Trophoblast cell (in vitro differentiated cells and primary cell): ENCODE data around the gene WNT3A.

Source experiments
- DNase-seq, 2 donors: peaks; one replicate each; pipeline ENCODE4 v3.0.0-alpha.2; 2016
- H2AFZ ChIP-seq: 2 replicates; pipeline ENCODE4 v1.6.1; 2013; ENCODE audit warnings: low read length, moderate library complexity, mild to moderate bottlenecking; ENCODE audit not compliant: insufficient read depth, poor library complexity
- H2AK5ac ChIP-seq: 2 replicates; pipeline ENCODE4 v1.6.1; 2013; ENCODE audit warnings: mild to moderate bottlenecking, low read length
- H2BK120ac ChIP-seq: 2 replicates; pipeline ENCODE4 v1.6.1; 2013; ENCODE audit warnings: low read length, mild to moderate bottlenecking, moderate library complexity; ENCODE audit not compliant: insufficient read depth, poor library complexity
- H2BK12ac ChIP-seq: 2 replicates; pipeline ENCODE4 v1.6.1; 2013; ENCODE audit warnings: mild to moderate bottlenecking, low read length, moderate library complexity
- H2BK5ac ChIP-seq: 2 replicates; pipeline ENCODE4 v1.6.1; 2013; ENCODE audit warnings: low read length, low read depth, moderate library complexity, mild to moderate bottlenecking; ENCODE audit not compliant: poor library complexity
- H3K14ac ChIP-seq: 2 replicates; pipeline ENCODE4 v1.6.1; 2013; ENCODE audit warnings: mild to moderate bottlenecking, low read length
- H3K18ac ChIP-seq: 2 replicates; pipeline ENCODE4 v1.6.1; 2013; ENCODE audit warnings: mild to moderate bottlenecking, low read length
- H3K23ac ChIP-seq: 2 replicates; pipeline ENCODE4 v1.6.1; 2013; ENCODE audit warnings: low read length
- H3K27ac ChIP-seq: 2 replicates; pipeline ENCODE4 v1.5.1; 2013; ENCODE audit warnings: low read depth, mild to moderate bottlenecking, inconsistent platforms, low read length, moderate library complexity
- H3K27me3 ChIP-seq: 2 replicates; pipeline ENCODE4 v1.6.1; 2013; ENCODE audit warnings: inconsistent platforms, mild to moderate bottlenecking, low read length, moderate library complexity; ENCODE audit not compliant: insufficient read depth
- H3K36me3 ChIP-seq, 2 experiments: 1 replicate in 1 of 2; 2 replicates in 1 of 2; pipeline ENCODE4 v1.6.1; 2013; ENCODE audit warnings: low read length in 2 of 2, mild to moderate bottlenecking in 2 of 2, moderate library complexity in 1 of 2; ENCODE audit not compliant: insufficient read depth in 2 of 2, control insufficient read depth in 1 of 2
- H3K4ac ChIP-seq: 2 replicates; pipeline ENCODE4 v1.6.1; 2013; ENCODE audit warnings: low read depth, mild to moderate bottlenecking, low read length, moderate library complexity
- H3K4me1 ChIP-seq, 2 experiments: 1 replicate in 1 of 2; 2 replicates in 1 of 2; pipeline ENCODE4 v1.6.1; 2013; ENCODE audit warnings: low read length in 2 of 2, mild to moderate bottlenecking in 2 of 2, moderate library complexity in 1 of 2; ENCODE audit not compliant: insufficient read depth in 2 of 2, control insufficient read depth in 1 of 2
- H3K4me2 ChIP-seq: 2 replicates; pipeline ENCODE4 v1.6.1; 2013; ENCODE audit warnings: inconsistent platforms, mild to moderate bottlenecking, low read length, moderate library complexity
- H3K4me3 ChIP-seq: 2 replicates; pipeline ENCODE4 v1.5.1; 2013; ENCODE audit warnings: mild to moderate bottlenecking, low read depth, low read length, inconsistent platforms
- H3K79me1 ChIP-seq: one replicate; pipeline ENCODE4 v1.6.1; 2013; ENCODE audit warnings: low read length
- H3K79me2 ChIP-seq: 2 replicates; pipeline ENCODE4 v1.6.1; 2013; ENCODE audit warnings: low read length, mild to moderate bottlenecking; ENCODE audit not compliant: control insufficient read depth, insufficient read depth, poor library complexity
- H3K9ac ChIP-seq: 2 replicates; pipeline ENCODE4 v1.6.1; 2013; ENCODE audit warnings: mild to moderate bottlenecking, low read length
- H3K9me3 ChIP-seq: 2 replicates; pipeline ENCODE4 v1.6.1; 2013; ENCODE audit warnings: low read depth, mild to moderate bottlenecking, control low read depth, inconsistent platforms, low read length; ENCODE audit not compliant: insufficient read depth
- H4K12ac ChIP-seq: 2 replicates; pipeline ENCODE4 v1.6.1; 2013; ENCODE audit warnings: low read depth, mild to moderate bottlenecking, low read length, moderate library complexity
- H4K8ac ChIP-seq: 2 replicates; pipeline ENCODE4 v1.6.1; 2013; ENCODE audit warnings: low read depth, mild to moderate bottlenecking, low read length, moderate library complexity
- H4K91ac ChIP-seq: one replicate; pipeline ENCODE4 v1.6.1; 2013; ENCODE audit warnings: low read depth, mild to moderate bottlenecking, low read length, moderate library complexity
- WGBS: extraction: QIAGEN DNeasy Blood & Tissue Kit; methylation state at CpG from one replicate; pipeline ENCODE4 v1.1.7; 2013; ENCODE audit warnings: missing lambda C conversion rate; ENCODE audit not compliant: insufficient read length, insufficient coverage; ENCODE audit errors: extremely low coverage; 5-methylcytosine and 5-hydroxymethylcytosine counted together

The WNT3A gene

DNA sequence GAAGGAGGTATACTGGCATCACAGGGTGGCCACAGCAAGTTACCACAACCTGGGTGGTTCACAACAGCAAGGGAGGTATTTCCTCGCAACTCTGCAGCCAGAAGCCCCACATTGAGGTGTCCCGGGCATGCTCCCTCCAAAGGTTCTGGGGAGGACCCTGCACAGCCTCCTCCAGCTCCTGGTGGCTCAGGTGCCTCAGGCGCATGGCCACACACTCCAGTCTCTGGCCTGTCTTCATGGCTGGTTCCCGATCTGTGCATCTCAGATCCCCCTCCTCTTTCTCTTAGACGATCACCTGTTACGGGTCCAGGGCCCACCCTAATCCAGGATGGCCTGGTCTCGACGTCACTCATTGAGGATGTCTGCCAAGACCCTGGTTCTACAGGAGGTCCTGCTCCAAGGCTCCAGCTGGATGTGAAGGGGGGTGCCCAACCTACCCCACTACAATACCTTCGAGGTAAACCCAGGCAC is 69.0 kb downstream of the WNT3A start:
- Histone ChIP-seq H3K4me3 (no peak overlapping the region), H3K4me2 (no peak overlapping the region), H3K9me3 (peaks cover 4% of the 10 kb centered on the region), H3K27me3 (peaks cover 3% of the 10 kb centered on the region), H3K79me2 (no peaks in the 10 kb centered on the region), H3K4ac (no peak overlapping the region), H4K91ac (no peak overlapping the region), H3K9ac (no peak overlapping the region), H4K12ac (no peak overlapping the region), H2AK5ac (no peak overlapping the region), H4K8ac (no peak overlapping the region), H3K27ac (no peak overlapping the region), H3K23ac (no peak overlapping the region), H2BK12ac (no peak overlapping the region), H2BK120ac (no peak overlapping the region), H3K14ac (no peak overlapping the region), H3K4me1 (no peaks in the 10 kb centered on the region), H3K79me1 (no peaks in the 10 kb centered on the region), H3K36me3 (no peaks in the 10 kb centered on the region), H2AFZ (no peak overlapping the region), H2BK5ac (no peak overlapping the region), H3K18ac (no peak overlapping the region)
- no CpG with 5 or more reads among the region's 9 CpGs for WGBS
- no peak for DNase-seq

DNA sequence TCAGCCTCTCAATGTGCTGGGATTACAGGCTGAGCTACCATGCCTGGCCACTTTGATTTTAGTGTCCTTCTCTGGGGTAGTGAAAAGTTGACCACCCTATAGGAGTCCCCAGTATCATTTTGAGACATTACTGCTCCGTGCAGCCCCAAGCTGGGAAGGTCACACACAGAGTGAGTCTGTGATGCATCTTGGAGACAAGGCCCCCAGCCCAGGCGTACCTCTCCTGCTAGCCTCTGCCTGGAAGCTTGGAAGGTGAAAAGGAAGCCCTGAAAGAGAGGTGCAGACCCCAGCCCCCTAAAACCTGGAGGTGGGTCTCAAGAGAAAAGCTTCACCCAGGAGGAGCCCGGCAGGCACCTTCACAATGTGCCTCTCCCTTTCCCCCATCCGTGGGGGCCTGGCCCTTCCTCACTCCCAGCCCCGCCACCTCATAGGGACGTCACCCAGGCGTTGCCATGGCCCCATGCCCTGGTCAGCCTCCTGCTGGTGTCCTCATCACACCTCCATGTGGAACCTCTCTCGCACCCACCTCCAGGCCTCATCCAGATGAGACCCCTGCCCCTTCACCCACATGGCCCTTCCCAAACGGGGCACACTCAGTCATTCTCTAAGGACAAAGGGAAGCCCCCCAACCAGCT is 70.1 kb downstream of the WNT3A start:
- H3K4me1 ChIP-seq, result peaks cover 6 to 7% of the 10 kb centered on the region in 2 experiments
- peaks cover 4% of the 10 kb centered on the region for H3K79me2 ChIP-seq
- no peak overlapping the region for H4K8ac ChIP-seq
- peaks cover 4% of the 10 kb centered on the region for H3K9me3 ChIP-seq
- no peak for DNase-seq
- no peak overlapping the region for H3K18ac ChIP-seq
- H3K4ac ChIP-seq, result no peak overlapping the region
- no peak overlapping the region for H2BK120ac ChIP-seq
- WGBS, result no CpG with 5 or more reads among the region's 9 CpGs
- H3K4me3 ChIP-seq, result no peak overlapping the region
- peaks cover 3% of the 10 kb centered on the region for H3K27me3 ChIP-seq
- no peak overlapping the region for H4K91ac ChIP-seq
- H3K4me2 ChIP-seq, result no peak overlapping the region
- no peak overlapping the region for H4K12ac ChIP-seq
- H3K23ac ChIP-seq, result no peak overlapping the region
- H3K14ac ChIP-seq, result no peak overlapping the region
- H3K9ac ChIP-seq, result no peak overlapping the region
- H3K79me1 ChIP-seq, result peaks cover under 1% of the 10 kb centered on the region
- no peak overlapping the region for H3K27ac ChIP-seq
- no peak overlapping the region for H2BK5ac ChIP-seq
- no peak overlapping the region for H2BK12ac ChIP-seq
- H2AFZ ChIP-seq, result no peak overlapping the region
- no peak overlapping the region for H2AK5ac ChIP-seq
- H3K36me3 ChIP-seq, result no peaks in the 10 kb centered on the region

GRCh38 chr1:228077565-228078330 is 71.0 kb downstream of the WNT3A start:
- Histone ChIP-seq H3K14ac (no peak overlapping the region), H3K23ac (no peak overlapping the region), H2BK5ac (no peak overlapping the region), H4K91ac (no peak overlapping the region), H4K8ac (no peak overlapping the region), H2BK12ac (no peak overlapping the region), H3K36me3 (no peaks in the 10 kb centered on the region), H3K9ac (no peak overlapping the region), H3K18ac (no peak overlapping the region), H3K27me3 (peaks cover 3% of the 10 kb centered on the region), H3K4me3 (no peak overlapping the region), H3K27ac (no peak overlapping the region), H3K4ac (no peak overlapping the region), H3K9me3 (peaks cover 2% of the 10 kb centered on the region), H4K12ac (no peak overlapping the region), H2AFZ (no peak overlapping the region), H3K4me2 (no peak overlapping the region), H3K79me1 (peaks cover 6% of the 10 kb centered on the region), H2BK120ac (no peak overlapping the region), H3K4me1 (peaks cover 6 to 10% of the 10 kb centered on the region in 2 experiments), H3K79me2 (peaks cover 9% of the 10 kb centered on the region), H2AK5ac (no peak overlapping the region)
- no CpG with 5 or more reads among the region's 10 CpGs for WGBS
- DNase-seq, result no peak

- Histone ChIP-seq H3K14ac (no peak overlapping the region), H3K27ac (no peak overlapping the region), H3K4ac (no peak overlapping the region), H3K9me3 (no peaks in the 10 kb centered on the region), H3K27me3 (peaks cover 3% of the 10 kb centered on the region), H2BK120ac (no peak overlapping the region), H3K18ac (no peak overlapping the region), H4K12ac (no peak overlapping the region), H4K8ac (no peak overlapping the region), H2BK5ac (no peak overlapping the region), H3K9ac (no peak overlapping the region), H3K4me3 (no peak overlapping the region), H2AK5ac (no peak overlapping the region), H3K79me2 (peaks cover 22% of the 10 kb centered on the region), H2BK12ac (no peak overlapping the region), H3K79me1 (peaks cover 15% of the 10 kb centered on the region), H3K23ac (no peak overlapping the region), H4K91ac (no peak overlapping the region), H3K36me3 (peaks cover 0 to 7% of the 10 kb centered on the region in 2 experiments), H3K4me1 (peaks cover 6 to 12% of the 10 kb centered on the region in 2 experiments), H2AFZ (no peak overlapping the region), H3K4me2 (no peak overlapping the region)
- no peak for DNase-seq
- WGBS, result no CpG with 5 or more reads among the region's 7 CpGs
Observed at GRCh38 chr1:228079013-228079412, 72.2 kb downstream of the WNT3A start.
